ENCODE data around the gene CTSC.

Gene CTSC

DNA sequence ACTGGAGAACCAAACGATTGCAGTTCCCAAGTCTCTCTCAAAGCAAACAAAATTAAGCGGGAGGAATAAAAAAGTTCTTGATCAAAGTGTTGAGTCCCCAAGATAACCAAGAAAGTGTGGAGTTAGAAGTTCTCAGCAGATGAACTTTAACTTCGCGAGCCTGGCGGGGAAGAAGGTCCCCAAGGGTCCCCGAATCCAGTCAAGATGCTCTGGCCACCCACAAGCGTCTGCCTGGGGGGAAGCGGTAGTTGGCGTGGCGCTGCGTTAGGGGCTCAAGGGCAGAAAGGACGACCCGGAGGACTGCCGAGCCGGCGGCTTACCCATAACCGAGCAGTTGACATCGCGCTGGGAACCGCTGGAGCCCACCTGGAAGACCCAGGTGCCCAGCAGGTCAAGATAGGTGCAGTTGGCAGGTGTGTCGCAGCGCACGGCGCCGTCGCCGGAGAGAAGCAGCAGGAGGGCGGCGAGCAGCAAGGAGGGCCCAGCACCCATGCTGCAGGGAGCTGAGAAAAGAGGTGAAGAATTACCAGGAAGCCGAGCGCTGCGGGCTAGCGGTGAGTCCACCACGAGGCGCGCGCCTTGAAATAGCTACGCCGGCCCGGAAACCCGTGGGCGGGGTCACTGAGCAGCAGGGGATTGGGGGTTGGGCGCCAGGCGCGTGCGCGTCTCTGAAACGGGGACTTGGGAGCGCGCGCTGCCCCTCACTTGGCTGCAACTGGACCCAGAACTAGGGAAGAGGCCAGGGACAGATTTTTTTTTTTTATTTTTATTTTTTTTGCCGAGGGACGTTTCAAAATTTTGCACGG, at the start of gene CTSC:
Gene CTSC, minus strand, starts transcription at position 556 of the 806 bp plus-strand sequence. Its CDS starts 64 bp downstream, at position 492.
- DNase-seq = peak; percentile 91 to 99

DNA sequence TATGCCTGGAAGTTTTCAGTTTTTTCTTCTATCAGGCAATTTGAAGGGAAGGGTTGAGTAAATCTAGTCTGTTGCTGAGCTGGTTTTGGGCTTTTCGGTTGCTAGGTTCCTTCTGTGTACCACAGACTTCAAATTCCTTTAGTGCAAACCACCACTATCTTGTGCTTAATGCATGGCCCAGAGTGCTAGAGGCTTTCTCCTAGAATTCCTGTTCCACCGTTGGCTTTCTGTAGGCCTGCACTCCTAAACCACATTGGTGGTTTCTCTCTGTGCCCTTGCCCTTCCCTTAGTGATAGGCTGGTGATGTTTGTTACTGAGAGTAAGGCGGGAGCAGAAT, 47.1 kb upstream of the CTSC start:
- no peak for DNase-seq

GRCh38 chr11:88384004-88384668, 46.6 kb upstream of the CTSC start:
- DNase-seq = no peak

- peak; percentile 59 to 68 for DNase-seq
Measured at GRCh38 chr11:88383447-88383846, 45.9 kb upstream of the CTSC start.

DNA sequence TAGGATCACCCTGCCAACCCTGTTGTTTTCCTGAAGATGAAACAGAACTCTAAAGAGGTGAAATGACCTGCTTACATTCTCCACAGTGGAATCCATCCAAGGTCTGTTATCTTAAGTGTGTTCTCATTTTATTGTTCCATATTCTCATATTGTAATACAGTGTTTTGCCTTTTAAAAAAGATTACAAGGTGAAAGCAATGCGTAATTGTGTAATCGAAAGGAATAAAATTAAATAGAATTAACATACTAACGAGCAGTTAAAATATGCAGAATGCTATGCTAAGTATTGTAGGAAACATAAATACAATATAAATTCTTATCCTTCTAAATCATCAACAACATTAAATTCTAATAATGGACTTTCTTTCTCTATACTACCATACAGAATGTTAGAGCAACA, 41.6 kb upstream of the CTSC start:
- DNase-seq = no peak

- DNase-seq = no peak
Measured at GRCh38 chr11:88378422-88379066, 41.0 kb upstream of the CTSC start.

DNA sequence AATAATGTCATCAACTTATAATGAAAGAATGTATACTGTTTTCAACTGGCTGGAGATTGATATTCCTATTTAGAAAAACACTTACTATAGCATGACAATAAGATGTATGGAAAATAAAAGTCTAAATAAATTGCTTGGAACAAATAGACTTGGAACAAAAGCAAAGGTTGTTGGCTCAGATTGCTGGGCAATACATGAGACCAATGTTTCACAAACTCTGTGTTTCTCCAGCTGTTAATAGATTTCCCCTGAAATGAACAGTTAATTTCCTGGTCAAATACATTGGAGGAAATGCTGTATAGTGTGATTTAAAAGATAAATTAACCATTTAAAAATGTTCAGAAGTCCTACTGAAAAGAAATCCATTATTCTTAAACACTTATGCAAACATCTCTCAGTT, 40.1 kb upstream of the CTSC start:
- no peak for DNase-seq

GRCh38 chr11:88377144-88377543, 39.6 kb upstream of the CTSC start:
- DNase-seq = no peak

DNA sequence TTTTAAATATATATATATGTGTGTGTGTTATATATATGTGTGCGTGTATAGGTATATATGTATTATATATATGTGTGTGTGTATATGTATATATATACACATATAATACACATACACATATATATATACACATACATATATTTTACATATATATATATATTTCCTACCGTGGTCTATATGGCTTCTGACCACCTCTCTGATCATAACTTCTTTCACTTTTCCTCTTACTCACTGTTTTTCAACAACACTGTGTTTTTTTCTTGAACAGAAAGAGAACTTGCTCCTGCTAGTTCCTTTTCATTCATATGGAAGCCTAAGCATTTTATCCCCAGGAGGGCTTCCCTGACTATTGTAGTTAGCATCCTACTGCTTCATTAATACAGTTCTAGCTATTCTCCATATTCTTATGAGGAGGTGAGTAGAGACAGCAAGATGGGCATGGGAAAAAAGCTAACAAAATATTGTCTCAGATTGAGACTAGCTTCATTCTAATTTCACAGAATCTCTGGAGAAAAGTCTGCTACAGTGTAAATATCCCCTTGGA, 38.5 kb upstream of the CTSC start:
- DNase-seq = no peak

DNA sequence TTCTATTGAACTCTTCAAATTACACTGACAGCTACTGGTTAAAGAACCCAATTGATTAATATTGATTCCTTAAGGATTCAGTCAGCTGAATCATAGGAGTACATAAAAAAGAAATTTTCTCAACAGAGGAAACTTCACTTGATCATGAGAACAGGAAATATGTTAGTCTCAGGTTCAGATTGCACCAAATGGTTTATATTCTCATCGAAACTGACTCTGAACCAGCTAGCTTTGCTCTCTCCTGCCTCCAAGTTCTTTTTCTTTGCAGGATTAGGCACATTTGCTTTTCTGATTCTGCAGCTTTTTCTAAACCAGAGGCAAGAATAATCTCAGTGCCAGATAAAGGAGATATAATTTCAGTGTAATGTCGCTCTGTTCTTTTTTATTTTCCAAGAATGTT, 33.2 kb upstream of the CTSC start:
- DNase-seq = no peak

DNA sequence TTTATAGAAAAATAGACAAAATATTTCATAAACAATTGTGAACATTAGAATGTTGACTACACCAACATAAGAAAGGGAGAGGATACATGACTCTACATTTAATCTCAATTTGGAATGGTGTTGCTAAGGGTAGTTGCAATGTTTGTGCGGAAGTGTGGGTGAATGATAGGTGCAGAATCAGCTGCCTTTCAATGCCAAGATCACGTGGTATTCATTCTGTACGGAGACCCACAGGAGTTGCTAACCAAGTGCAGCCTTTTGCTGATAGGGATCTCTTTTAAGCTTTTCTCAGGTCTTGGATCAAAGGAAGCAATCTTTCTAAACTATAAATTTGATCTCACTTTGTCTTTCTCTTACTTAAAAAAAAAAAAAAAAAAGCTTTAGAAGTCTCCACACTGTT, 29.8 kb upstream of the CTSC start:
- no peak for DNase-seq

DNA sequence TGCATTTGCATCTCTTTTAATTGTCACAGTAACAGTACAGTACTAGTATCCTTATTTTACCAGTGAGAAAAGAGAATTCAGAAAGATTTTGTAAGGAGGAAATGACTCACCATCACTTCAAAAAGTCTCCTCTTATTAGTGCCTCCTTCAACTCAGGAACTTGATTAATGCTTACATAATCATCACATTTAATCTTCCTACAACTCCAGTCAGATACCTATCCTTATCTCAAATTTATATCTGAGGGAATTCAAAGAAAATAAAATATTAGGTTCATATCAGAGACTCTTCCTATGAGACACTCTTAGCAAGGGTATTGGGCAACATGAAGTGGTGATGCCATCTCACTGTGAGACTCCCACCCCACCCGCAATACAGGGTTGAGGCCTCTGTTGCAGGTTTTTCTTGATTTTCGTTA, 26.1 kb upstream of the CTSC start:
- DNase-seq = no peak

- peak in 1 of 2 experiments; percentile 7 for DNase-seq
Measured at GRCh38 chr11:88363004-88363403, 25.5 kb upstream of the CTSC start.

GRCh38 chr11:88360141-88360540, 22.6 kb upstream of the CTSC start:
- DNase-seq = no peak

DNA sequence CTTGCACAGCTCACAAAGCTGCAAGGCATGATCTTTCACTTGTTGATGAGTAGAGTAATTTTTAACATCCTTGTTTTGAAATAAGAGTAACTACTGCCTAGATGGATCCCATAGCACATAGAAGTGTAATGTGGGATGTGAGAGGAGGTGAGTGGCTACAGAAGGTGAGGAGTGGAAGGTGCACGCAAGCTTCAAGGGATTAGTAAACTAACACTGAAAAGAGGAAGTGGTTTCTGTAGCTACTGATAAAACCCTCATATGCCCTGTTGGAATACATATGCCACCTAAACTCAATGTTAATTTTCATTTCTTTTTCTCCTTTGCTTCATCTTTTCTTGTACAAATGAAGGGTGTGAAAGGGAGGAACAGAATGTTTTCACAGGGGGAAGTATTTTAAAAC, 22.0 kb upstream of the CTSC start:
- DNase-seq = no peak

DNA sequence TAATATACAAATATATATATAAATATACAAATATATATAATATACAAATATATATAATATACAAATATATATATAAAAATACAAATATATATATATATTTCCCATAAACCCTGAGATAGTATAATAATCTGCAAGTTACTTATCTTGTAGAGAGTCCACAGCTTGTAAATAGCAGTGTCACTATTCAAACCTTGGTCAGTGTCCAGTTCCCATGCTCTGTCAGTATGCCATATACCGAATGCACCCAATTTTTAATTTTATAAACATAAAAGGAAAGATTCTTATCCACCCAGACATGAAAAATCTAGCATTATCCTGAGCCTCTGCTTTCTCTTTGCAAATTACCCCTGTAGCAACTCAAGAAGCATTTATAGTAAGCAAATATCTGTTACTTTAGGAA, 21.6 kb upstream of the CTSC start:
- no peak for DNase-seq

DNA sequence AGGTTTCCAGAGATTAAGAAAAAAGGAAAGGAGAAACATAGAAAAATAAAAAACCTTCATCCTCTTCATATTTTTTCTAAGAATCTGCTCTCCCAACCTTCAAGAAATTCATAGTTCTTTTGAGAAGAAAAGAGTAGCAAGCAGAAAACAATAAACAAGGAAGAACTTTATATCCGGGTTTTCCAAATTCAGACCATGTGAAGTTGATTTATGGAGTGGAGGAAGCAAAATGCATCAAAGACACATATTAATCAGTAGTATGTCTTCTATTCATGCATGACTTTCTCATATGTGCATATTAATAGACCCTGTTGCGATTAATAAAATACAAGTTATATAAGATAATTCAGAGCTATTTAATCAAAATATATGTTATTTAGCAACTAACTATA, 20.5 kb upstream of the CTSC start:
- no peak for DNase-seq

- no peak for DNase-seq
Measured at GRCh38 chr11:88357323-88358039, 19.9 kb upstream of the CTSC start.

DNA sequence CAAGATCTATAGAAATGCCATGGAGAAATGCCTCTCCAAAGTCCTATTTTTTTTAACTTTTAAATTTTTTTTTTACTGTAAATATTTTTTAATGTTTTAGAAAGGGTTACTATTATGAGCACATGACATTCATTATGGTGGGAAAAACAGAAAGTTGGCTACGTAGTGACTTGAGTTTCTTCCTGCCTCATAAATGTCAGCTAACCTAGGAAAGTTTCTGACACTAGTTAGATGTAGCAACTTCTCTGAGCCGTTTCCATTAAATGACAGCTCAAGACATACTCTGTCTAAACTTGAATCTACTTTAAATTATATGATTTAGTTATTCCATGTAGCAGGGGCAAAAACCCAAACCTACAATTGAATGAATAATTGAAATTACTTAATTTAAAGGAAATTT, 18.4 kb upstream of the CTSC start:
- DNase-seq = no peak

GRCh38 chr11:88354912-88355311, 17.4 kb upstream of the CTSC start:
- no peak for DNase-seq

GRCh38 chr11:88353835-88354496, 16.4 kb upstream of the CTSC start:
- DNase-seq = no peak

- DNase-seq = no peak
Measured at GRCh38 chr11:88353386-88353785, 15.8 kb upstream of the CTSC start.

GRCh38 chr11:88352139-88352538, 14.6 kb upstream of the CTSC start:
- no peak for DNase-seq

All from NCI-H526 (cell line).